ENCODE data around the gene APOC3. TPM values are rescaled to one million over a fixed set of nuclear protein-coding genes. Genes with fewer than 3 reads are reported as not detected.

The APOC3 gene
- polyA plus RNA-seq, 1 donor (not counting 4 experiments of a cell fraction or from before 2014, with no cell fraction given), result not detected

DNA sequence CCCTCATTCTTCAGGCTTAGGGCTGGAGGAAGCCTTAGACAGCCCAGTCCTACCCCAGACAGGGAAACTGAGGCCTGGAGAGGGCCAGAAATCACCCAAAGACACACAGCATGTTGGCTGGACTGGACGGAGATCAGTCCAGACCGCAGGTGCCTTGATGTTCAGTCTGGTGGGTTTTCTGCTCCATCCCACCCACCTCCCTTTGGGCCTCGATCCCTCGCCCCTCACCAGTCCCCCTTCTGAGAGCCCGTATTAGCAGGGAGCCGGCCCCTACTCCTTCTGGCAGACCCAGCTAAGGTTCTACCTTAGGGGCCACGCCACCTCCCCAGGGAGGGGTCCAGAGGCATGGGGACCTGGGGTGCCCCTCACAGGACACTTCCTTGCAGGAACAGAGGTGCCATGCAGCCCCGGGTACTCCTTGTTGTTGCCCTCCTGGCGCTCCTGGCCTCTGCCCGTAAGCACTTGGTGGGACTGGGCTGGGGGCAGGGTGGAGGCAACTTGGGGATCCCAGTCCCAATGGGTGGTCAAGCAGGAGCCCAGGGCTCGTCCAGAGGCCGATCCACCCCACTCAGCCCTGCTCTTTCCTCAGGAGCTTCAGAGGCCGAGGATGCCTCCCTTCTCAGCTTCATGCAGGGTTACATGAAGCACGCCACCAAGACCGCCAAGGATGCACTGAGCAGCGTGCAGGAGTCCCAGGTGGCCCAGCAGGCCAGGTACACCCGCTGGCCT lies 641 bp downstream of the APOC3 start:
- Histone ChIP-seq H3K4me1 (ENCODE audit: control insufficient read depth, extremely low read depth, insufficient read depth, low read length) (no peaks in the 10 kb centered on the region), H2AFZ (ENCODE audit: control insufficient read depth, low read length) (no peak overlapping the region), H3K4me2 (ENCODE audit: control insufficient read depth, extremely low read depth, insufficient read depth, low read depth, low read length) (no peak overlapping the region), H3K27me3 (ENCODE audit: control insufficient read depth, extremely low read depth, insufficient read depth, low read length) (no peaks in the 10 kb centered on the region), H4K20me1 (ENCODE audit: control insufficient read depth, extremely low read depth, insufficient read depth, low read length) (no peaks in the 10 kb centered on the region), H3K9me3 (ENCODE audit: control insufficient read depth, low read depth, low read length) (no peaks in the 10 kb centered on the region), H3K9me1 (ENCODE audit: control insufficient read depth, extremely low read depth, insufficient read depth, low read length) (no peaks in the 10 kb centered on the region), H3K79me2 (ENCODE audit: control insufficient read depth, insufficient read depth, low read length) (no peaks in the 10 kb centered on the region), H3K9ac (ENCODE audit: control insufficient read depth, extremely low read depth, insufficient read depth, low read length) (no peak overlapping the region), H3K36me3 (ENCODE audit: control insufficient read depth in 2 of 2, extremely low read depth in 1 of 2, insufficient read depth in 2 of 2, low read length in 2 of 2) (no peaks in the 10 kb centered on the region), H3K27ac (ENCODE audit: control insufficient read depth, insufficient read depth, low read length) (no peak overlapping the region), H3K4me3 (ENCODE audit: control insufficient read depth in 2 of 3, extremely low read depth in 1 of 3, insufficient read depth in 2 of 3, low read depth in 1 of 3, low read length in 3 of 3) (no peak overlapping the region)
- no peak for TF ChIP-seq EZH2 (IDR thresholded peaks at IDR 0.05; ENCODE audit: low read length)
- TF ChIP-seq, protein P1, sequence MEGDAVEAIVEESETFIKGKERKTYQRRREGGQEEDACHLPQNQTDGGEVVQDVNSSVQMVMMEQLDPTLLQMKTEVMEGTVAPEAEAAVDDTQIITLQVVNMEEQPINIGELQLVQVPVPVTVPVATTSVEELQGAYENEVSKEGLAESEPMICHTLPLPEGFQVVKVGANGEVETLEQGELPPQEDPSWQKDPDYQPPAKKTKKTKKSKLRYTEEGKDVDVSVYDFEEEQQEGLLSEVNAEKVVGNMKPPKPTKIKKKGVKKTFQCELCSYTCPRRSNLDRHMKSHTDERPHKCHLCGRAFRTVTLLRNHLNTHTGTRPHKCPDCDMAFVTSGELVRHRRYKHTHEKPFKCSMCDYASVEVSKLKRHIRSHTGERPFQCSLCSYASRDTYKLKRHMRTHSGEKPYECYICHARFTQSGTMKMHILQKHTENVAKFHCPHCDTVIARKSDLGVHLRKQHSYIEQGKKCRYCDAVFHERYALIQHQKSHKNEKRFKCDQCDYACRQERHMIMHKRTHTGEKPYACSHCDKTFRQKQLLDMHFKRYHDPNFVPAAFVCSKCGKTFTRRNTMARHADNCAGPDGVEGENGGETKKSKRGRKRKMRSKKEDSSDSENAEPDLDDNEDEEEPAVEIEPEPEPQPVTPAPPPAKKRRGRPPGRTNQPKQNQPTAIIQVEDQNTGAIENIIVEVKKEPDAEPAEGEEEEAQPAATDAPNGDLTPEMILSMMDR (optimal IDR thresholded peaks at IDR 0.05 in 1 of 3, IDR thresholded peaks at IDR 0.05 in 1 of 3, conservative IDR thresholded peaks at IDR 0.05 in 1 of 3; ENCODE audit: extremely low read depth in 1 of 3, insufficient read depth in 2 of 3, low read length in 3 of 3), result no peak
- DNase-seq (ENCODE audit: low read depth, low spot score) (no peak), FAIRE-seq (no peak)
- dilution Hi-C loops (cut with MboI; ENCODE audit: extremely low pct_ligation_motif_present, low sequenced_read_pairs), result no loop called here

DNA sequence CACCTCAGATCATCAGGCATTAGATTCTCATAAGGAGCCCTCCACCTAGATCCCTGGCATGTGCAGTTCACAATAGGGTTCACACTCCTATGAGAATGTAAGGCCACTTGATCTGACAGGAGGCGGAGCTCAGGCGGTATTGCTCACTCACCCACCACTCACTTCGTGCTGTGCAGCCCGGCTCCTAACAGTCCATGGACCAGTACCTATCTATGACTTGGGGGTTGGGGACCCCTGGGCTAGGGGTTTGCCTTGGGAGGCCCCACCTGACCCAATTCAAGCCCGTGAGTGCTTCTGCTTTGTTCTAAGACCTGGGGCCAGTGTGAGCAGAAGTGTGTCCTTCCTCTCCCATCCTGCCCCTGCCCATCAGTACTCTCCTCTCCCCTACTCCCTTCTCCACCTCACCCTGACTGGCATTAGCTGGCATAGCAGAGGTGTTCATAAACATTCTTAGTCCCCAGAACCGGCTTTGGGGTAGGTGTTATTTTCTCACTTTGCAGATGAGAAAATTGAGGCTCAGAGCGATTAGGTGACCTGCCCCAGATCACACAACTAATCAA lies 2.2 kb downstream of the APOC3 start:
- no peaks in the 10 kb centered on the region for H3K79me2 ChIP-seq (ENCODE audit: control insufficient read depth, insufficient read depth, low read length)
- H3K9me1 ChIP-seq (ENCODE audit: control insufficient read depth, extremely low read depth, insufficient read depth, low read length), result no peaks in the 10 kb centered on the region
- H3K36me3 ChIP-seq (ENCODE audit: control insufficient read depth in 2 of 2, extremely low read depth in 1 of 2, insufficient read depth in 2 of 2, low read length in 2 of 2), result no peaks in the 10 kb centered on the region
- dilution Hi-C loops (cut with MboI; ENCODE audit: extremely low pct_ligation_motif_present, low sequenced_read_pairs), result no loop called here
- no peak overlapping the region for H3K4me2 ChIP-seq (ENCODE audit: control insufficient read depth, extremely low read depth, insufficient read depth, low read depth, low read length)
- no peak overlapping the region for H3K4me3 ChIP-seq (ENCODE audit: control insufficient read depth in 2 of 3, extremely low read depth in 1 of 3, insufficient read depth in 2 of 3, low read depth in 1 of 3, low read length in 3 of 3)
- TF ChIP-seq, protein P1 (optimal IDR thresholded peaks at IDR 0.05 in 1 of 3, IDR thresholded peaks at IDR 0.05 in 1 of 3, conservative IDR thresholded peaks at IDR 0.05 in 1 of 3; ENCODE audit: extremely low read depth in 1 of 3, insufficient read depth in 2 of 3, low read length in 3 of 3), result no peak
- TF ChIP-seq EZH2 (IDR thresholded peaks at IDR 0.05; ENCODE audit: low read length), result no peak
- DNase-seq (ENCODE audit: low read depth, low spot score), result no peak
- no peaks in the 10 kb centered on the region for H3K27me3 ChIP-seq (ENCODE audit: control insufficient read depth, extremely low read depth, insufficient read depth, low read length)
- no peak overlapping the region for H2AFZ ChIP-seq (ENCODE audit: control insufficient read depth, low read length)
- H3K27ac ChIP-seq (ENCODE audit: control insufficient read depth, insufficient read depth, low read length), result no peak overlapping the region
- no peak for FAIRE-seq
- no peaks in the 10 kb centered on the region for H4K20me1 ChIP-seq (ENCODE audit: control insufficient read depth, extremely low read depth, insufficient read depth, low read length)
- H3K4me1 ChIP-seq (ENCODE audit: control insufficient read depth, extremely low read depth, insufficient read depth, low read length), result peaks cover 4% of the 10 kb centered on the region
- H3K9me3 ChIP-seq (ENCODE audit: control insufficient read depth, low read depth, low read length), result no peaks in the 10 kb centered on the region
- no peak overlapping the region for H3K9ac ChIP-seq (ENCODE audit: control insufficient read depth, extremely low read depth, insufficient read depth, low read length)

Data from keratinocyte (primary cell).